Epithelial cell of esophagus (primary cell): ENCODE measurements around the gene COLGALT1.
"Not testable (repeated sequence)": the region's sequence is repeated elsewhere in the genome, so short reads cannot be mapped to it uniquely, and the experiment has no call there.

Source experiments
- DNase-seq: peaks from one replicate; pipeline ENCODE4 v3.0.0; 2010; ENCODE audit warnings: low read depth
- H3K4me3 ChIP-seq: 2 replicates; pipeline ENCODE4 v1.5.1; 2011; ENCODE audit warnings: mild to moderate bottlenecking, low read length, control low read depth
- TF ChIP-seq, protein P1 (sequence below): IDR thresholded peaks from 2 replicates; pipeline ENCODE4 v1.5.1; 2011; ENCODE audit warnings: low read depth, mild to moderate bottlenecking, low read length, control low read depth, inconsistent platforms; ENCODE audit not compliant: insufficient read depth; ENCODE audit errors: missing control alignments

Gene COLGALT1

DNA sequence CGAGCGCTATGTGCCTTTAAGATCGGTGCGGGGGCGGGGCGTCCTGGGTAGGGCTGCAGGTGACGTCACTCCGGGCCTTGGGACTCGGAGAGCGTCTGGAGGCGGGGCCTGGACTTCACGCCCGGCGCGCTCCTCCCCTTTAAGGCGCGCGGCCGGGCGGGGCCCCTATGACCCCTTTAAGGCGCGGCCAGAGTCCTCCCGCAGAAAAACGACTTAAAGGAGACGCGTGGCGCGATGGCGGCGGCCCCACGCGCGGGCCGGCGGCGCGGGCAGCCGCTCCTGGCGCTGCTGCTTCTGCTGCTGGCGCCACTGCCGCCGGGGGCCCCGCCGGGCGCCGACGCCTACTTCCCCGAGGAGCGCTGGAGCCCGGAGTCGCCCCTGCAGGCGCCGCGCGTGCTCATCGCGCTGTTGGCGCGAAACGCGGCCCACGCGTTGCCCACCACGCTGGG lies at the start of gene COLGALT1:
Gene COLGALT1, plus strand, starts transcription at position 170 of the 449 bp plus-strand sequence. Its CDS starts 65 bp downstream, at position 235.
- TF ChIP-seq, protein P1, sequence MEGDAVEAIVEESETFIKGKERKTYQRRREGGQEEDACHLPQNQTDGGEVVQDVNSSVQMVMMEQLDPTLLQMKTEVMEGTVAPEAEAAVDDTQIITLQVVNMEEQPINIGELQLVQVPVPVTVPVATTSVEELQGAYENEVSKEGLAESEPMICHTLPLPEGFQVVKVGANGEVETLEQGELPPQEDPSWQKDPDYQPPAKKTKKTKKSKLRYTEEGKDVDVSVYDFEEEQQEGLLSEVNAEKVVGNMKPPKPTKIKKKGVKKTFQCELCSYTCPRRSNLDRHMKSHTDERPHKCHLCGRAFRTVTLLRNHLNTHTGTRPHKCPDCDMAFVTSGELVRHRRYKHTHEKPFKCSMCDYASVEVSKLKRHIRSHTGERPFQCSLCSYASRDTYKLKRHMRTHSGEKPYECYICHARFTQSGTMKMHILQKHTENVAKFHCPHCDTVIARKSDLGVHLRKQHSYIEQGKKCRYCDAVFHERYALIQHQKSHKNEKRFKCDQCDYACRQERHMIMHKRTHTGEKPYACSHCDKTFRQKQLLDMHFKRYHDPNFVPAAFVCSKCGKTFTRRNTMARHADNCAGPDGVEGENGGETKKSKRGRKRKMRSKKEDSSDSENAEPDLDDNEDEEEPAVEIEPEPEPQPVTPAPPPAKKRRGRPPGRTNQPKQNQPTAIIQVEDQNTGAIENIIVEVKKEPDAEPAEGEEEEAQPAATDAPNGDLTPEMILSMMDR: no peak
- peak within 1 kb of the TSS; percentile 86 for H3K4me3 ChIP-seq
- peak; percentile 99 for DNase-seq

- no peak for DNase-seq
- no peak overlapping the region for H3K4me3 ChIP-seq
- TF ChIP-seq, protein P1: no peak
Observed at GRCh38 chr19:17506745-17507144, 48.7 kb upstream of the COLGALT1 start.

GRCh38 chr19:17508558-17508933 lies 46.9 kb upstream of the COLGALT1 start:
- not testable (repeated sequence) for DNase-seq, H3K4me3 ChIP-seq

GRCh38 chr19:17510220-17510993 lies 45.0 kb upstream of the COLGALT1 start:
- no peak for DNase-seq
- TF ChIP-seq, protein P1: no peak
- peak overlapping the region; percentile 78 for H3K4me3 ChIP-seq

DNA sequence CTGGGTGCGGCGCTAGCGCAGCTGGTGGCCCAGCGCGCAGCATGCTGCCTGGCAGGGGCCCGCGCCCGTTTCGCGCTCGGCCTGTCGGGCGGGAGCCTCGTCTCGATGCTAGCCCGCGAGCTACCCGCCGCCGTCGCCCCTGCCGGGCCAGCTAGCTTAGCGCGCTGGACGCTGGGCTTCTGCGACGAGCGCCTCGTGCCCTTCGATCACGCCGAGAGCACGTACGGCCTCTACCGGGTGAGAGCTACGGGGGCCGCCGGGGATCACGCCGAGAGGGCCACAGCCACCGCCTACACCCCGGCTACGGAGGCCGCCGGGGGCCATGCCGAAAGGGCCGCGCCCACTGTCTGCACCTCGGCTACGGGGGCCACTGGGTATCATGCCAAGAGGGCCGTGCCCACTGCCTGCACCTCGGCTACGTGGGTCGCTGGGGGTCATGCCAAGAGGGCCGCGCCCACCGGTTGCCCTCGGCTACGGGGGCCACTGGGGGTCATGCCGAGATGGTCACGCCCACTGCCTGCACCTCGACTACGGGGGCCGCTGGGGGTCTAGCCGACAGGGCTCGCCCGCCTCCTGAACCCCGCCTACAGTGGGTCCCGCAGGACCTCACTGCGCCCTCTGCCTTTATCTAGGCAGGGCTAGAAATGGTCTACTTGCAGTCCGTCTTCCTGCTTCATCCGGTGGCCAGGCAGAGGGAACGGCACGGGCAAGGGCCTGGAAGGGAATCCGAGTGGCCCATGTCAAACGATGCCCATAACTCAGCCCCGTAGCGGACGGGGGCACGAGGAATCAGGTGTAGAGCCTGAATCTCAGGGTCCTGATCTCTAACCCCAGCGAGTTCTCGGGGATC lies 43.5 kb upstream of the COLGALT1 start:
- H3K4me3 ChIP-seq: peak overlapping the region; percentile 78
- DNase-seq: peak; percentile 77
- TF ChIP-seq, protein P1: no peak

DNA sequence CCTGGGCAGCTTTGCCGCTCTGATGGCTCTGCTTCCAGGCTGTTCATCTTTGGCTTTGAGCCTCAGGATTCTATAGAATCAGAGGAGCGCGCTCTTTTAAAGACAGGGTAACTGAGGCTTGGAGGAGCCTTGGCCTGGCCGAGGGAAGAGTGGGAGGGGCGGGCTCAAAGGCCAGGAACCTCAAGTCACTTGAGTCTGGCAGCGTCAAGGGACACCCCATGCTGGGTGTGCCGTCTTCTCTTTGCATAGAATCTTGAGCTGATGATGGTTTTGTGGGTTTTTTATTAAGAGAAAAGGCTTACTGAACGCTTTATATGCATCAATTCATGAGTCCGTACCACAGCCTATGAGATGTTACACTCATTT lies 42.9 kb upstream of the COLGALT1 start:
- TF ChIP-seq, protein P1: no peak
- DNase-seq: no peak
- H3K4me3 ChIP-seq: peak overlapping the region; percentile 78

- H3K4me3 ChIP-seq: no peak overlapping the region
- DNase-seq: no peak
- TF ChIP-seq, protein P1: no peak
Observed at GRCh38 chr19:17515408-17516149, 39.9 kb upstream of the COLGALT1 start.
